Measurements from ENCODE around the gene UBXN11. TPM values are rescaled to one million over a fixed set of nuclear protein-coding genes. Genes with fewer than 3 reads are reported as not detected.

UBXN11 gene
- total and polyA plus RNA-seq, 2 of the 13 experiments (the other 11 are each of a cell fraction or from before 2014, with no cell fraction given) = 9.3 to 10.4 TPM

DNA sequence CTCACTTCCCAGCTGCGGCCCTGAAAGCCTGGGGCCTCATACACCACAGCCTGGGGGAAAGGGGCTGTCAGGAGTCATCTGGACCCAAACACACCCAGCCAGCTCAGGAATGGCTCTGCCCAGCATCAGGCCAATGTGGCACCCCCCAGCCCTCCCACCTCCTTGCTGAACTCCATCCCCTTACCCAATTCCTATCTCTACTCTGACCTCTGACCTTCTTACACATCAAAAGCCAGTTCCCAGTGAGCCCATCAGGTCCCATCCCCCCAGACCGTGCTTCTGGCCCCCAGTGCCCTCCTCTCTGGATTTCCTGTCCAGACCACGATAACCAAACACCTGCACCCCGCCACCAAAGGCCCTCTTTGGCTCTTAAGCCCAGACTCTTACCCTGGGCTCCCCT is 31.2 kb upstream of the UBXN11 start:
- H3K4me1 ChIP-seq (ENCODE audit: insufficient read depth, low read length) = peaks cover 23% of the 10 kb centered on the region
- in situ Hi-C loops (cut with HindIII; ENCODE audit: extremely low pct_ligation_motif_present, low pct_unique_long_range_greater_than_20kb) (no loop called here), intact Hi-C loops (cut with micrococcal nuclease; ENCODE audit: unreplicated experiment) (no loop called here)
- ChIA-PET POLR2A (interaction anchor here (3.4 kb wide), 1 partner anchor 13 kb away, joined by 20 read pairs; no protein-coding TSS in a partner anchor), CTCF (ENCODE audit: low intra/inter-chr PET ratio, low total read pairs) (no interaction called here)
- H3K4me2 ChIP-seq (ENCODE audit: low read depth, low read length) = no peak overlapping the region
- H3K79me2 ChIP-seq (ENCODE audit: insufficient read depth, low read length) = no peaks in the 10 kb centered on the region
- no peaks in the 10 kb centered on the region for H3K9me3 ChIP-seq (ENCODE audit: low read length)
- no peaks in the 10 kb centered on the region for H3K27me3 ChIP-seq (ENCODE audit: control insufficient read depth in 1 of 2, insufficient read depth in 2 of 2, low read length in 2 of 2)
- H2AFZ ChIP-seq (ENCODE audit: low read length) = no peak overlapping the region
- H3K4me3 ChIP-seq (replicated peaks in 1 of 3; ENCODE audit: insufficient read depth in 1 of 3, low read depth in 2 of 3, low read length in 3 of 3) = no peak overlapping the region
- H4K20me1 ChIP-seq (ENCODE audit: insufficient read depth, low read length) = no peaks in the 10 kb centered on the region
- TF ChIP-seq NR2F6 (IDR thresholded peaks at IDR 0.05) (peak; percentile 50; the same call in 1 of the 2 replicates), NR2F6 (CRISPR knock-in tag; IDR thresholded peaks at IDR 0.05) (peak; percentile 30; the same call in 1 of the 2 replicates), NR2F2 (IDR thresholded peaks at IDR 0.05; ENCODE audit: borderline replicate concordance, low read depth) (0 out of 2 replicates have a peak, but pooled peaks have one; percentile 22), NR2C2 (CRISPR knock-in tag; IDR thresholded peaks at IDR 0.05; ENCODE audit: borderline replicate concordance) (peak; percentile 46), ZSCAN30 (CRISPR knock-in tag; IDR thresholded peaks at IDR 0.05) (no peak), ZNF33A (CRISPR knock-in tag; IDR thresholded peaks at IDR 0.05; ENCODE audit: borderline replicate concordance) (no peak)
- TF ChIP-seq, protein P1, sequence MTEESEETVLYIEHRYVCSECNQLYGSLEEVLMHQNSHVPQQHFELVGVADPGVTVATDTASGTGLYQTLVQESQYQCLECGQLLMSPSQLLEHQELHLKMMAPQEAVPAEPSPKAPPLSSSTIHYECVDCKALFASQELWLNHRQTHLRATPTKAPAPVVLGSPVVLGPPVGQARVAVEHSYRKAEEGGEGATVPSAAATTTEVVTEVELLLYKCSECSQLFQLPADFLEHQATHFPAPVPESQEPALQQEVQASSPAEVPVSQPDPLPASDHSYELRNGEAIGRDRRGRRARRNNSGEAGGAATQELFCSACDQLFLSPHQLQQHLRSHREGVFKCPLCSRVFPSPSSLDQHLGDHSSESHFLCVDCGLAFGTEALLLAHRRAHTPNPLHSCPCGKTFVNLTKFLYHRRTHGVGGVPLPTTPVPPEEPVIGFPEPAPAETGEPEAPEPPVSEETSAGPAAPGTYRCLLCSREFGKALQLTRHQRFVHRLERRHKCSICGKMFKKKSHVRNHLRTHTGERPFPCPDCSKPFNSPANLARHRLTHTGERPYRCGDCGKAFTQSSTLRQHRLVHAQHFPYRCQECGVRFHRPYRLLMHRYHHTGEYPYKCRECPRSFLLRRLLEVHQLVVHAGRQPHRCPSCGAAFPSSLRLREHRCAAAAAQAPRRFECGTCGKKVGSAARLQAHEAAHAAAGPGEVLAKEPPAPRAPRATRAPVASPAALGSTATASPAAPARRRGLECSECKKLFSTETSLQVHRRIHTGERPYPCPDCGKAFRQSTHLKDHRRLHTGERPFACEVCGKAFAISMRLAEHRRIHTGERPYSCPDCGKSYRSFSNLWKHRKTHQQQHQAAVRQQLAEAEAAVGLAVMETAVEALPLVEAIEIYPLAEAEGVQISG (CRISPR knock-in tag; IDR thresholded peaks at IDR 0.05) = no peak
- TF ChIP-seq, protein P2, sequence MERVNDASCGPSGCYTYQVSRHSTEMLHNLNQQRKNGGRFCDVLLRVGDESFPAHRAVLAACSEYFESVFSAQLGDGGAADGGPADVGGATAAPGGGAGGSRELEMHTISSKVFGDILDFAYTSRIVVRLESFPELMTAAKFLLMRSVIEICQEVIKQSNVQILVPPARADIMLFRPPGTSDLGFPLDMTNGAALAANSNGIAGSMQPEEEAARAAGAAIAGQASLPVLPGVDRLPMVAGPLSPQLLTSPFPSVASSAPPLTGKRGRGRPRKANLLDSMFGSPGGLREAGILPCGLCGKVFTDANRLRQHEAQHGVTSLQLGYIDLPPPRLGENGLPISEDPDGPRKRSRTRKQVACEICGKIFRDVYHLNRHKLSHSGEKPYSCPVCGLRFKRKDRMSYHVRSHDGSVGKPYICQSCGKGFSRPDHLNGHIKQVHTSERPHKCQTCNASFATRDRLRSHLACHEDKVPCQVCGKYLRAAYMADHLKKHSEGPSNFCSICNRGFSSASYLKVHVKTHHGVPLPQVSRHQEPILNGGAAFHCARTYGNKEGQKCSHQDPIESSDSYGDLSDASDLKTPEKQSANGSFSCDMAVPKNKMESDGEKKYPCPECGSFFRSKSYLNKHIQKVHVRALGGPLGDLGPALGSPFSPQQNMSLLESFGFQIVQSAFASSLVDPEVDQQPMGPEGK (CRISPR knock-in tag; IDR thresholded peaks at IDR 0.05) = 0 out of 2 replicates have a peak, but pooled peaks have one; percentile 24
- TF ChIP-seq, protein P3, sequence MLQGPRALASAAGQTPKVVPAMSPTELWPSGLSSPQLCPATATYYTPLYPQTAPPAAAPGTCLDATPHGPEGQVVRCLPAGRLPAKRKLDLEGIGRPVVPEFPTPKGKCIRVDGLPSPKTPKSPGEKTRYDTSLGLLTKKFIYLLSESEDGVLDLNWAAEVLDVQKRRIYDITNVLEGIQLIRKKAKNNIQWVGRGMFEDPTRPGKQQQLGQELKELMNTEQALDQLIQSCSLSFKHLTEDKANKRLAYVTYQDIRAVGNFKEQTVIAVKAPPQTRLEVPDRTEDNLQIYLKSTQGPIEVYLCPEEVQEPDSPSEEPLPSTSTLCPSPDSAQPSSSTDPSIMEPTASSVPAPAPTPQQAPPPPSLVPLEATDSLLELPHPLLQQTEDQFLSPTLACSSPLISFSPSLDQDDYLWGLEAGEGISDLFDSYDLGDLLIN (CRISPR knock-in tag; IDR thresholded peaks at IDR 0.05; ENCODE audit: borderline replicate concordance) = no peak
- H3K36me3 ChIP-seq (replicated peaks in 1 of 2; ENCODE audit: control insufficient read depth in 1 of 2, insufficient read depth in 2 of 2, low read length in 2 of 2) = no peaks in the 10 kb centered on the region
- WGBS (ENCODE audit: low lambda C conversion rate) = 60% methylated on average over 4 of the region's 4 CpGs
- H3K9ac ChIP-seq (ENCODE audit: insufficient read depth, low read depth, low read length) = no peak overlapping the region
- ATAC-seq (peak; percentile 53), FAIRE-seq (no peak), DNase-seq (ENCODE audit: low spot score) (no peak)
- no TSS peak for BruUV-seq (replicated peaks)
- H3K27ac ChIP-seq (ENCODE audit: extremely low read length, insufficient read depth, low read length) = no peak overlapping the region
